Sciatic nerve (tissue), 2 donors: Measurements from ENCODE around the gene BTBD1. TPM values are rescaled to one million over a fixed set of nuclear protein-coding genes. Genes with fewer than 3 reads are reported as not detected.
"Not testable (repeated sequence)": the region's sequence is repeated elsewhere in the genome, so short reads cannot be mapped to it uniquely, and the experiment has no call there.

Source experiments
- ATAC-seq: fragments of 200-7000 bp; cut with Tn5 transposase; one replicate; pipeline ENCODE4 v1.9.1; 2020; ENCODE audit warnings: mild to moderate bottlenecking, moderate library complexity
- DNase-seq: peaks from one replicate; pipeline ENCODE4 v3.0.0-alpha.2; 2020; ENCODE audit warnings: low spot score
- intact Hi-C: fragments of 100-400 bp; cut with DNase I; formaldehyde crosslinking; loops from one replicate; pipeline ENCODE4 v1.14.2; 2022
- total RNA-seq: library from RNA; stranded (reverse); fragmentation: NEBNext Ultra II Directional; extraction: Animal tissue kit (Norgen Biotek cat#: 25700); gene quantifications from one replicate; pipeline ENCODE4 v1.2.1, GENCODE V29; 2021
- donor health status: DM: no; HTN: no; CAD: no.
- donor health status: DM: no; HTN: no; CAD: no.

Gene BTBD1
- total RNA-seq, 1 donor from 2014 or later = 51.4 TPM

DNA sequence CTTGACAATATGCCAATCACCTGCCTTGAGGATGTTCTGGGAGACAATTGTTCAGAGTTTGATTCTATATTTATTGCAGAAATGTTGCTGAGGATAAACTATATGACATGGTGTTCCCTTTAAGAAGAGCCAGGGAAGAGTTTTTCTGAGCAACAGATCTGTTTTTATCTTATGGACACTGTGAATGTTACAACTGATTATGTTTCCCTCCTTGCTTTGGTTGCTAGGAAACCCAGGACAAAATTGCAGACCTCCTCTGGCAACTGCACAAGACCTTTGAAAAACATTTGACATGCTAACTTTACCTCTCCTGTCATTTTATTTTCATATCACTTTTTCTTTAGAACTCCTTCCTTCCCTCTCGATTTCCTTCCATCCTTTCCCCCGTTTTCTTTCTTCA is 32.2 kb upstream of the BTBD1 start:
- intact Hi-C loops = no loop called here
- DNase-seq = no peak
- no peak for ATAC-seq

DNA sequence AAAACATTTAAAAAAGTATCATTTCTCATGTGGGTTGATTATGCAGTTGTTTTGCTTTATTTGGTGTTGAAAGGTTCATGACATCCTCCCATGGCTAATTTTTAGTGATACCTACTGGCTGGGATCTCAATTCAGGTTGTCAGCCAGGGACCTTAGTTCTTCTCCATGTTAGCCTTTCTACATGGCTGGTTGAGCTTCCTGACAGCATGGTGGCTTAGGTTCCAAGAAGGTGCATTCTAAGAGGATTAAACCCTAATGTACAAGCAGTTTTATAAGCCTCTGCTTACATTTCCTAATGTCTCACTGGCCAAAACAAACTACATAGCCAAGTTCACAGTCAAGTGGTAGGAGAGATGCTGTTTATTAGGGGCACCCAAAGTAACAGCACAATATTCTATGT is 31.0 kb upstream of the BTBD1 start:
- intact Hi-C loops = no loop called here
- no peak for DNase-seq
- ATAC-seq = no peak

DNA sequence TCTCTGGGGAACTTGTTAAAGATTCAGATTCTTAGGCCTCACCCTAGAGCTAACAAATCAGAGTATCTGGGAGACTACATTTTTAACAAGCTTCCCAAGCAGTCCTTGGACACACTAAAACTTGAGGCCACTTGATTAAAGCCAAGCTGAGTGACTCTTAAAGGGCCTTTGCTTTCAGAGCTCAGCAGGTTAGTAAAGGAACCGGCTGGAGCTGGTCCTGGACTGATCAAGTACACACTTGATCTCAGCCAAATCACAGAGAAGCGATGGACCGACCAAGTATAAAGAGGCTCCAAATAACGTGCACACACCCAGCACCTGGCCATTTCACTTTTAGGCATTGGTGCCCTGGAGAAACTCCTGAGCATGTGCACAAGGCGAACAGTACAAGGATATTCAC is 27.5 kb upstream of the BTBD1 start:
- no peak for ATAC-seq
- intact Hi-C loops = no loop called here
- no peak for DNase-seq

DNA sequence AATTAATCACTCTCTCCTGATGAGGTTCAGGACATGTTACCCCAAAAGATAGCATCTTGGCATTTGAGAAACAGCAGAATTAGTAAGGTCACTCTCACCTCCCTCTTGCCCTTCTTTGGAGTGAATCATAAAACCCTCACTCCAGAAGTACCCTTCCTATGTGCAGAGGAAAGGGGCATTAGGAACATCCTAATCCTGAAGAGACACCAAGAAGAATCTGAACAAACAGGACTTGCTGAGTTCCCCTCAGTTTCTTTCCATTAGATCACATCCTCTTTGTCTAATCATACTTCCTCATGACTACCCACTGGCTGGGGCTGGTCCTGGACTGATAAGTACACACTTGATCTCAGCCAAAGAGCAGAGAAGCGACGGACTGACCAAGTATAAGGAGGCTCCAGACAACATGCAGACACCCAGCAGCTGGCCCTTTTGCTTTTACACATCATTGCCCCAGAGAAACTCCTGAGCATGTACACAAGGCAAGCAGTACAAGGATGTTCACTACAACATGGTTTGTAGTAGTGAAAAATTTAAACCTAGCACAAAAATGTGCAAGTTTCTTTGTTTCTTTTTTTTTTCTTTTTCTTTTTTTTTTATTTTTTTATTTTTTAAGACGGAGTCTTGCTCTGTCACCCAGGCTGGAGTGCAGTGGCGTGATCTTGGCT is 25.4 kb upstream of the BTBD1 start:
- ATAC-seq (peak; percentile 90), DNase-seq (no peak)
- intact Hi-C loops = no loop called here

DNA sequence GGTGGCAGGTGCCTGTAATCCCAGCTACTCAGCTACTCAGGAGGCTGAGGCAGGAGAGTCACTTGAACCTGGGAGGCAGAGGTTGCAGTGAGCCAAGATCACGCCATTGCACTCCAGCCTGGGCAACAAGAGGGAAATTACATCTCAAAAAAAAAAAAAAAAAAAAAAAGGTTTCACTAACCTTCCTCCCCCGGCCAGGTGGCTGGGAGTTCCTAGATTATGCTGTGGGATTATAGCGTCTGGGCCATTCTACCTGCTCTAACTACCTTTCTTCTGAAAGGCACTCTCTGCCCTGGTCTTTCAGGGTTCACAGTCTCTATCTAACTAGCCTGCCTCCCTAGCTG is 24.9 kb upstream of the BTBD1 start:
- DNase-seq, ATAC-seq, intact Hi-C loops: not testable (repeated sequence)

DNA sequence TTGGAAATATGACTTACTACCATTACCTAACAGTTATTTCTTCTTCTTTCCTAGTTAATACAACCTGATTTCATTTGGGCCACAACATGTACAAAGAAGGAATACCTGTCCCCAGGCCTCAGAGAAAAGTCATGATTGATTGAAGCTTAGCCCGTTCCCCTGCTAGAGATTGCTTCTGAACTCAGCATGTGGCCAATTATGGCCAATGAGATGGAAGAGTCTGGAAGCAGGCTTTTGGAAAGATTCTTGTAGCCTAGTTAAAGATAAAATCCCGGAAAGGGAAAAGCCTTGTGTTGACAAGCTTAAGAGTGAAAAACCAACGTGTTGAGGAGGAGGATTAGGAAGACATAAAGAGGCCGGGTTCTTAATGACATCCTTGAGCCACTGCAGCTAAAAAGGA is 23.4 kb upstream of the BTBD1 start:
- DNase-seq (no peak), ATAC-seq (no peak)
- intact Hi-C loops = no loop called here

DNA sequence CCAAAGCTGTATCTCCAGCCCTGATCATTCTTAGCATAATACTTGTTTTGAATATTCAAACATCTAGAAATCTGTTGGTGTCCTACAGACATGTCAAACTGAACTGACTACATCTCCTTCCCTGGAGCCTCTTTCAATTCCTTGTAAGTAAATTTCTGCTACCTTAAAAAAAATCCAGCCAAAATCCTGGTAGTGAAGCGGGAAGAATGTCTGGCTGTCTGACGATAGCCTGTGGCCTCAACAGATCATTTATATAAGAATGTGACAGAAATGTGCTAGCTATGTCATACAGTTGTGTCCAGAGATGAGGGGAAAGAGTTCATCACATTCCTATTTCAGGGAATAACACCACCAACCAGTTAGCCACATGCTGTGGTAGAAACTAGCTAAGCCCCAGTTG is 21.8 kb upstream of the BTBD1 start:
- no peak for ATAC-seq
- DNase-seq = no peak
- intact Hi-C loops = no loop called here

DNA sequence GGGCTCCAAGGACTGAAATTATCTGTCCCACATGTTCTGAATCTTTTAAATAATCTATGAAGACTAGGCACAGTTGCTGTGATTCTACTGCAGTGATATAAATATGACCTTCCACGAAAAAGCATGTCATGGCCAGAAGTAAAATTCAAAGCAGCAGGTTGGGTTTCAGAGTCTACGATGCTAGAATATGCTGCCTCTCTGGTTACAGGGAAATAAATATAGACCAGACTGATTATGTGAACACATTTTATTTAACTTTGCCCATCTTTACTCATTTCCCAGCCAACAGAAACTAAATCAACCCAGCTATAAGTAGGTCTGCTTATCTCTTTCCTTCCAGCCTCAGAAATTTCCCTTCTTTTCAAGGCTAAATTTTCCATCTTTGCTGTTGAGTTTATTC is 20.5 kb upstream of the BTBD1 start:
- DNase-seq (no peak), ATAC-seq (no peak)
- intact Hi-C loops = no loop called here

DNA sequence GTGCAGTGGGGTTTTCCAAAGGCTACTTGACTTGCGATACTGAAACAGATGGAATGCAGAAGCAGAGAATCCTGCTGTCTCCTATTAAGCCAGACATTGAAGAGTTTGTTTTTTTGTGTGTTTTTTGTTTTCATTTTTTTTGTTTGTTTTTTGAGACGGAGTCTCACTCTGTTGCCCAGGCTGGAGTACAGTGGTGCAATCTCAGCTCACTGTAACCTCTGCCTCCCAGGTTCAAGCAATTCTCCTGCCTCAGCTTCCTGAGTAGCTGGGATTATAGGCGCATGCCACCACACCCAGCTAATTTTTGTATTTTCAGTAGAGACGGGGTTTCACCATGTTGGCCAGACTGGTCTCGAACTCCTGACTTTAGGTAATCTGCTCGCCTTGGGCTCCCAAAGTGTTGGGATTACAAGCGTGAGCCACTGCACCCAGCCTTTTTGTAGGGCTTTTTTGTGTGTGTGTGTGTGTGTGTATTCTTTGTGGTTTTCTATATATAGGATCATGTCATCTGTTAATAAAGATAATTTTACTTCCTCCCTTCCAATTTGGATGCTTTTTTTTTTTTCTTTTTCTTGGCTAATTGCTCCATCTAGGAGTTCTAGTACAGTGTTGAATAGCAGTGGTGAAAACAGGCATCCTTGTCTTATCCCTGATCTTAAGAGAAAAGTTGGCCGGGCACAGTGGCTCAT is 19.0 kb upstream of the BTBD1 start:
- intact Hi-C loops, ATAC-seq, DNase-seq: not testable (repeated sequence)

DNA sequence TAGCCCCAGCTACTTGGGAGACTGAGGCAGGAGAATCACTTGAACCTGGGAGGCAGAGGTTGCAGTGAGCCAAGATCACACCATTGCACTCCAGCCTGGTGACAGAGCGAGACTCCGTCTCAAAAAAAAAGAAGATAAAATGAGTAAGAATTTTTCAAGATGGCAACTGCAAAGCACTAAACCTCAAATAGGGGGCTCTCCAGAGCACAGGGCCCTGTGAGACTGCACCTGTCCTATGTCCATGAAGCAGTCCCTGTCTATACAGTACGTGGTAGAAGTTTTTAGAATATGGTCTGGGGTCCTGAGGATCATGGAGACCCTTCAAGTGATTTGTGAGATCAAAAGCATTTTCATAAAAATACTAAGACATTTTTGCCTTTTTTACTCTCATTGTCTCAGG is 18.4 kb upstream of the BTBD1 start:
- ATAC-seq, intact Hi-C loops, DNase-seq: not testable (repeated sequence)

DNA sequence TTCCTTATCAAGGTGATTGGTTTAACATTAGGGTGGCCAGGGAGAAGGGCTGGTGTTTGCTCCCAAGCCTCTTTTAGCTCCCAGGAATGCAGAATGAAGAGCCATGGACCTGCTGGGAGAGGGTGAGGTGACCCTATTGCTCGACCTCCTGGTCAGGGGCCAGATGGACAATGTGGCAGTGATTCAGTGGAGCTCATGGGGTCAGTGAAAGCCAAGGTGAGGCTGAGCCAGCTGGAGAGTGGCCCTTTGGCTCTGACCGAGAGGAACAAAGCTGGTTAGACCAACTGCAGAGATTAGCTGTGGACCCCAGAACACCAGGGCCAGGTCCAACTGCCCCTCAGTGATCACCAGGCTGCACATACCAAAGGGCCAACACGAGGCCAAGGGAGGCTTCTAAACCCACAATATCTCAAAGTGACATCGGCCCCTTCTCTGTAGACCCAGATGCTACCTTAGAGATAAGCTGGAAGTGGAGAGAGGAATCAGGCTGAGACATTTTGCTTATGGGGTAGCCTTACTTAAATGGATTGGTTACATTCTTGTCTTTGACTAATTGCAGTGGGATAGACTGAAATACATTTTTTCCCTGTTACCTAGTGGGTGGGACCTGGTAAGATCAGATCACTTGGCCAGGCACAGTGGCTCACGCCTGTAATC is 15.8 kb upstream of the BTBD1 start:
- intact Hi-C loops = no loop called here
- DNase-seq (no peak), ATAC-seq (no peak)

DNA sequence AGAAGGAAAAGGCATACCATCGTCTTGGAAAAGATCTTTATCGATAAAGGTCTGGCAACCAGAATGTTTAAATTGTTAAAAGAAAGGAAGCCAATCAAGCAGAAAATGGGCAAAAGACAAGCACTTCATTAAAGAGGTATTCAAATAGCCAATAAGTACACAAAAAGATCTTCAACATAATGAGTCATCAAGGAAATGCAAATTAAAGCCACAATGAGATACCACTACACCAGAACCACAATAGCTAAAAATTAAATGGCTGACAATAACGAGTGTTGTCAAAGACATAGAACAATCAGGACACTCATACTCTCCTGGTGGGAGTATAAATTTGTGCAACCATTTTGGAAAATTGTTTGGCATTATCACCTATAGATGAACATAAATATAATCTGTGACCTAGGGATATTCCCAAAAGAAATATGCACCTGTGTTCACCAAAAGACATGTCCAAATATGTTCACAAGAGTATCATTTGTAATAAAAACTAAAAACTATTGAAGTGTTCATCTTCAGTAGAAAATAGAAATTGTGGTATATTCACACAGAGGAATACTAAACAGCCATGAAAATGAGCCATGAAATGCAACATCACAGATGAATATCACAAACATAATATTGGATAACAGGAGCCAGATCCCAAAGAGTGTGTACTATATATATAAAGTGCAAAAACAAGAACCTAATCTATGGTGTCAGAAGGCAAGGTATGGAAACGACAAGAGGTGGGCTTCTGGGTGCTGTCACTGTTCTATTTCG is 14.4 kb upstream of the BTBD1 start:
- DNase-seq = no peak
- intact Hi-C loops = no loop called here
- ATAC-seq = no peak

DNA sequence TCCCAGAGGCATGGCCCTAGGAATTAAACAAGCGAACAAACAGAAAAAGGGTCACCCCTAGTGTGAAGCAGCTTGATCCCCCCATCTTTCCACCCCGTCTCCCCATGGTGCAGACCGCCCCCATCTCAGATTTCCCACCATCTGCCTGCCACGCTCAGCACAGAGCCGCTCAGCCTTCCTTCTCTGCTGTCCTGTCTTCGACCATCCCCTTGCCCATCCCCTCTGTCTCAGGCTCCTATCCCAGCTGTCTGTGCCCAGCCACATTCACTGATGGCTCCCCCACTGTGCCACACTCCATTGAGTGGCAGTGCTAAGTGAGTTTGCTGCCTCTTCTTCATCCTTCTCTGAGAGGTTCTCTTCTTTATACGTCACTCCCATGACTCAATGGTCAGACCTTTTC is 11.7 kb upstream of the BTBD1 start:
- ATAC-seq (no peak), DNase-seq (no peak)
- intact Hi-C loops = no loop called here

DNA sequence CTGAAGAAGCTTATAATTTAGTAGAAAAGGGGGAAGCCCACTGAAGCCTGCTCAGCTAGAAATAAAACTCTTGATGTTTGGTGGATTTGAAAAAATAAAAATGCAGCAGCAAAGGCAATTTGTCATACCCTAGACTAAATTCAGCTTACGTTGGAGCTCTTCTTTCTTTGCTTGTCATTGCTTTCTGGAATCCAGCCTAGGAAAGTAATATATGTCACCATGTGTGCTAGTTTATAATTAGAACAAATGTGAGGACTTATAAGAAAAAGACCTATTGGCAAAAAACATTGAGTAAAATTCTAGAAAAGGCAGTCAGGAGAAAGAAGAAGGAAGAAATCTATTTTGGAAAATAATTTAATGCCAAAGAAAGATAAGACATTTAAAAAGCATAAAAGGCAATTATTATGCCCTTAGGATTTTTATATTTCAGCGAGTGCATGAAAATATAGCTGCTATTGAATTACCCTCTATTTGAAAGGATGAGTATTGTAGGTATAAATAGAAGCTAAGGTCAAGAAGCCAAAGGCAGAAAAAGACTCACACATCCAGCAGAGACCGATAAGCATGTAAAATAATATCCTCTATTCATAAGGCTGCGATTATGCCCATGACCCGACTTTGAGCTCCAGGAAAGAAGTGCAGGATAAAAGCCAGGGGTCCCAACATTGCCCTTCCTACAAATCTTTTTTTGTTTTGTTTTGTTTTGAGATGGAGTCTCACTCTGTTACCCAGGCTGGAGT is 10.6 kb upstream of the BTBD1 start:
- ATAC-seq (no peak), DNase-seq (no peak)
- intact Hi-C loops = no loop called here

DNA sequence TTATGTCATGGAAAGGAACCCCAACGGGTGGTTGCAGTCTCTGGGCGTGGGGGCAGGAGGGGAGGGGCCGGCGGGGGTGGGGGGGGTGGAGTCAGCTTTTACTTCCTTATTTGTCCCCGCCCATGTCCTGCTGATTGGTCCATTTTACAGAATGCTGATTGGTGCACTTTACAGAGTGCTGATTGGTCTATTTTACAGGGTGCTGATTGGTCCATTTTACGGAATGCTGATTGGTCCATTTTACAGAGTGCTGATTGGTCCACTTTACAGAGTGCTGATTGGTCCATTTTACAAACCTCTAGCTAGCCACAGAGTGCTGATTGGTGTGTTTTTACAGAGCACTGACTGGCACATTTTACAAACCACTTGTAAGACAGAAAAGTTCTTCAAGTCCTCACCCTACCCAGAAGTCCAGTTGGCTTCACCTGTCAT is 2.2 kb upstream of the BTBD1 start:
- ATAC-seq, intact Hi-C loops, DNase-seq: not testable (repeated sequence)

DNA sequence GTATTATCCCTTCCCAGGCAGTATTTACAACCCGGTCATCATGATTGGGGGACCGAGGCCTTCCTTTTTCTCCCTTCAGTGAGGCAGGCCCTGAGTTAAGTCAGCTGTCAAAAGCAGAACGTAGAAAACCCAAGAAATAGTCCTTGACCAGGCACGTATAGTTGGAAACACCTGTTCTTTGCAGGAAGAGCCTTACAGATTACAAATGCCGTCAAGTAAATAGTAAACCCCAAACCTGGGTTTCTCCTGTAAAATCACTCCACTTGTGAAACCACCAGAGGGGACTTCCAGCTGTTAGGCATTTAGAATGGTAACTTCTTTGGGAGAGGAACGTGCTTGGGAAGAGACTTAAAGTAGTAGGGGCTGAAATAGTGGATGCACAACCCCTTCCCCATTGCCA is 1.0 kb upstream of the BTBD1 start:
- intact Hi-C loops = no loop called here
- ATAC-seq (no peak), DNase-seq (no peak)

DNA sequence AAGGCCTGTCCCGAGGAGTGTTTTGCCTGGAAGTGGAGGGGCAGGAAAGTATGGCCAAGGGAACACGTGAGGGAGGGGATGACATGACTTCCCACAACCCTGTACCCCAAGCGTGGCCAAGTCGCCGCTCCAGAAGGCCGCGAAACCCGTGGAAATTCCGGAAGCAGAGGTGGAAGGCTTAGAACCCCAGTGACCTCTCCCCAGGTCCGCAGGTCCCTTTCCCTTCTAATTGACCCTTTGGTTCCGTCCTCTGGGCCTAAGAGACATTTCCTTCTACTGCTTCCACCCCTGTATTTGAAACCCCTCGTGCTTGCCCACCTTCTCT is 548 bp upstream of the BTBD1 start:
- intact Hi-C loops = no loop called here
- ATAC-seq (peak; percentile 50), DNase-seq (no peak)

DNA sequence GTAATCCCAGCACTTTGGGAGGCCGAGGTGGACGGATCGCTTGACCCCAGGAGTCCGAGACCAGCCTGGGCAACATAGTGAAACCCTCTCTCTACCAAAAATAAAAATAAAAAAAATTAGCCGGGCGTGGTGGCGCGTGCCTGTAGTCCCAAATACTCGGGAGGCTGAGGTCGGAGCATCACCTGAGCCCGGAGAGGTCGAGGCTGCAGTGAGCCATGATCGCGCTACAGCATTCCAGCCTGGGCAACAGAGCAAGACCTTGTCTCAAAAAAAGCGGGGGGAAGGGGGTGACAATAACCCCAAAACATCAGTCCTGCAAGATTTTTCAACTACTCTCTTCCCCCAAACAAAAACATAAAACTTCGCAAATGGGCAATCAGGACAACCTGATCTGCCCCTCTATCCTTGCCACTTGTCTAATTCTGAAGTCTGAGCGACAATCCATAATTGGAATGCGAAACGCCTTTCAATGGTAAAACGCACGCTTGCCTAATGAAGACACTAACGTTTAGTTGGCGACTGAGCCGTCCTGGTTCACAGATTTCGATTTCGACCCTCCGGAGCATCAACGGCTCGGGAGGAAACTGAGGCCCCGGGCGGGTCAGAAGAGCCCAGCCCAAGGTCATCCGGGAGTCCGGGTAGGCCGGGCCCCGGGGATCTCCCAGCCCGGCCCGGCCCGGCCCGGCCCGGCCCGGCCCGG is 868 bp downstream of the BTBD1 start:
- intact Hi-C loops = no loop called here
- ATAC-seq = no peak
- no peak for DNase-seq

DNA sequence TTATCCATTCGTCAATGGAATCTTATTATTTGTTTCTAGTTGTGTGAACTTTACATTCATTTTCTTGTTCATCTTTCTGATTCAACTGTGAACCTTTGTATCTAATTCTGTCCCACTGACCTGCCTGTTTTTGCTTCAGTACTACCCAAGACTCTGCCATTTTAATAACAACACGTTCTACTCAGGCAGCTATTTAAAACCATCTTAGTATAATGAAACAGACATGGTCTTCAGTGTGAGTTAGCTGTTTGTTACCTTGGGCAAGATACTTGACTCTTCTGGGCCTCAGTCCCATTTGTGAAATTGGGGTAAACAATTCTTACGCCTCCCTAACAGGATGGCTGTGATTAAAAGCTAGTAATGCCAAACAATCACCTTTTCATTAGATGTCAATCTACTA is 1.6 kb downstream of the BTBD1 start:
- ATAC-seq (no peak), DNase-seq (no peak)
- intact Hi-C loops = no loop called here
